HepG2 (cell line): ENCODE measurements around the gene FGD4. TPM values are rescaled to one million over a fixed set of nuclear protein-coding genes. Genes with fewer than 3 reads are reported as not detected.

Source experiments
- ATAC-seq: fragments of 200-7000 bp; cut with Tn5 transposase; 3 replicates; pipeline ENCODE4 v1.9.1; 2020; ENCODE audit warnings: mild to moderate bottlenecking, moderate library complexity
- BruUV-seq: library from RNA; stranded (reverse); fragments of 400-500 nt; replicated peaks from 2 replicates; lab custom pipeline; 2021; lab: Mats Ljungman, UMichigan
- CTCF ChIA-PET: fragments of 300-600 bp; formaldehyde crosslinking; extraction: SDS; loops from one replicate; lab custom pipeline; 2021; ENCODE audit warnings: low total read pairs, inconsistent platforms, low intra/inter-chr PET ratio; lab: Yijun Ruan, JAX
- POLR2A ChIA-PET: fragments of 350-600 bp; sonication (Branson Sonifier 250); formaldehyde crosslinking; loops from one replicate; lab custom pipeline; 2020; ENCODE audit warnings: antibody characterized with exemption, inconsistent platforms; lab: Yijun Ruan, JAX
- DNase-seq: peaks from one replicate; pipeline ENCODE4 v3.0.0-alpha.2; 2015; ENCODE audit warnings: low spot score
- FAIRE-seq: peaks from 3 replicates; lab custom pipeline; 2011; peaks lifted over from hg19 to GRCh38; lab: Jason Lieb, UNC
- H2AFZ ChIP-seq: one replicate; pipeline ENCODE4 v1.6.1; 2011; ENCODE audit warnings: low read length, inconsistent platforms
- H3K27ac ChIP-seq: fragments of 300-600 bp; 3 replicates; pipeline ENCODE4 v1.8.0; 2011; ENCODE audit warnings: mixed run types, mild to moderate bottlenecking, mixed read lengths, low read length, inconsistent platforms; ENCODE audit not compliant: insufficient read depth; ENCODE audit errors: extremely low read length
- H3K27me3 ChIP-seq, 2 experiments: fragments of 200-600 bp in 1 of 2; 2 replicates in 1 of 2; 3 replicates in 1 of 2; pipeline versions ENCODE4 v1.6.0 to v1.8.0; 2011; ENCODE audit warnings: low read length in 2 of 2, mild to moderate bottlenecking in 2 of 2, moderate library complexity in 2 of 2, inconsistent platforms in 1 of 2; ENCODE audit not compliant: insufficient read depth in 2 of 2, control insufficient read depth in 1 of 2
- H3K36me3 ChIP-seq, 2 experiments: fragments of 200-600 bp in 1 of 2; replicated peaks in 1 of 2; 2 replicates in 1 of 2; 3 replicates in 1 of 2; pipeline versions ENCODE4 v1.5.1 to v1.8.0; 2011; ENCODE audit warnings: low read length in 2 of 2, inconsistent platforms in 1 of 2; ENCODE audit not compliant: insufficient read depth in 2 of 2, control insufficient read depth in 1 of 2
- H3K4me1 ChIP-seq: 2 replicates; pipeline ENCODE4 v1.5.1; 2012; ENCODE audit warnings: low read length, inconsistent platforms; ENCODE audit not compliant: insufficient read depth
- H3K4me2 ChIP-seq: 2 replicates; pipeline ENCODE4 v1.6.0; 2011; ENCODE audit warnings: low read depth, low read length, inconsistent platforms
- H3K4me3 ChIP-seq, 3 experiments: fragments of 200-600 bp in 1 of 3; sonication (generic), shearing (Covaris generic) in 1 of 3; replicated peaks in 1 of 3; 2 replicates each; pipeline ENCODE4 v1.5.1; 2011 to 2016; ENCODE audit warnings: low read length in 3 of 3, inconsistent platforms in 2 of 3, low read depth in 2 of 3, mild to moderate bottlenecking in 2 of 3, control low read depth in 1 of 3, mixed read lengths in 1 of 3; ENCODE audit not compliant: insufficient read depth in 1 of 3
- H3K79me2 ChIP-seq: one replicate; pipeline ENCODE4 v1.6.1; 2011; ENCODE audit warnings: low read length, inconsistent platforms; ENCODE audit not compliant: insufficient read depth
- H3K9ac ChIP-seq: 2 replicates; pipeline ENCODE4 v1.6.0; 2011; ENCODE audit warnings: mild to moderate bottlenecking, low read depth, low read length, inconsistent platforms; ENCODE audit not compliant: insufficient read depth
- H3K9me3 ChIP-seq: 2 replicates; pipeline ENCODE4 v1.5.1; 2012; ENCODE audit warnings: mild to moderate bottlenecking, low read length
- H4K20me1 ChIP-seq: 2 replicates; pipeline ENCODE4 v1.6.0; 2011; ENCODE audit warnings: inconsistent platforms, mild to moderate bottlenecking, low read length, moderate library complexity; ENCODE audit not compliant: insufficient read depth
- ATF2 ChIP-seq: sonication (generic); formaldehyde crosslinking; IDR thresholded peaks from 2 replicates; pipeline ENCODE4 v1.4.0; 2020; ENCODE audit warnings: missing genetic modification reagents
- ETV6 ChIP-seq: sonication (generic); formaldehyde crosslinking; conservative IDR thresholded peaks from 2 replicates; pipeline ENCODE4 v1.4.0; 2020; ENCODE audit warnings: missing genetic modification reagents
- FOSL2 ChIP-seq: sonication (generic); formaldehyde crosslinking; IDR thresholded peaks from 2 replicates; pipeline ENCODE4 v1.4.0; 2020; ENCODE audit warnings: missing genetic modification reagents
- GPBP1L1 ChIP-seq: sonication (generic); formaldehyde crosslinking; IDR thresholded peaks from 2 replicates; pipeline ENCODE4 v1.5.0; 2020; ENCODE audit warnings: mild to moderate bottlenecking, missing genetic modification reagents
- IRF9 ChIP-seq: sonication (generic); formaldehyde crosslinking; IDR thresholded peaks from 2 replicates; pipeline ENCODE4 v1.8.0; 2022; ENCODE audit warnings: missing genetic modification reagents, mild to moderate bottlenecking, borderline replicate concordance
- KDM3A ChIP-seq: IDR thresholded peaks from 2 replicates; pipeline ENCODE4 v1.6.1; 2018; ENCODE audit warnings: low read depth, missing compliant biosample characterization
- KMT2B ChIP-seq: IDR thresholded peaks from 2 replicates; pipeline ENCODE4 v1.6.1; 2016; ENCODE audit warnings: missing genetic modification reagents, missing compliant biosample characterization
- MAFG ChIP-seq: sonication (generic); formaldehyde crosslinking; IDR thresholded peaks from 2 replicates; pipeline ENCODE4 v1.5.1; 2020; ENCODE audit warnings: mild to moderate bottlenecking, missing genetic modification reagents
- RAD21 ChIP-seq: fragments of 450-650 bp; formaldehyde crosslinking; IDR thresholded peaks from 2 replicates; pipeline ENCODE4 v1.5.0; 2020; ENCODE audit warnings: mild to moderate bottlenecking
- TBX3 ChIP-seq: fragments of 450-650 bp; IDR thresholded peaks from 2 replicates; pipeline ENCODE4 v1.6.1; 2017; ENCODE audit warnings: antibody characterized with exemption, mild to moderate bottlenecking, inconsistent platforms, borderline replicate concordance
- ZFYVE20 ChIP-seq: sonication (generic); formaldehyde crosslinking; IDR thresholded peaks from 2 replicates; pipeline ENCODE4 v1.8.0; 2023; ENCODE audit warnings: low read depth, mild to moderate bottlenecking, moderate library complexity, missing genetic modification reagents, borderline replicate concordance
- ZNF879 ChIP-seq: sonication (generic); formaldehyde crosslinking; IDR thresholded peaks from 2 replicates; pipeline ENCODE4 v1.8.1; 2023; ENCODE audit warnings: missing genetic modification reagents
- WGBS: methylation state at CpG from one replicate; pipeline ENCODE4 v1.1.6; 2017; ENCODE audit warnings: low lambda C conversion rate; 5-methylcytosine and 5-hydroxymethylcytosine counted together
- in situ Hi-C: cut with HindIII; loops from 2 replicates; pipeline ENCODE4 v1.10.0; 2017; ENCODE audit warnings: low pct_unique_long_range_greater_than_20kb; ENCODE audit not compliant: extremely low pct_ligation_motif_present
- intact Hi-C: fragments of 100-400 bp; cut with micrococcal nuclease; formaldehyde crosslinking; loops from one replicate; pipeline ENCODE4 v1.10.0; 2022; ENCODE audit not compliant: unreplicated experiment
- polyA plus RNA-seq, 8 experiments: library from polyadenylated mRNA; depleted of rRNA in 3 of 8; stranded (reverse) in 7 of 8; unstranded in 1 of 8; fragments of >200 nt; fragmentation: Illumina TruSeq in 4 of 8; extraction: Trizol in 4 of 8; gene quantifications; 2 replicates each; pipeline versions ENCODE4 v1.2.1 to v1.2.3, GENCODE V29; 2011 to 2016; ENCODE audit warnings: low read depth in 4 of 8, missing spikeins in 1 of 8, mixed read lengths in 1 of 8; ENCODE audit not compliant: insufficient read depth in 1 of 8
- total RNA-seq, 5 experiments: library from RNA; depleted of rRNA; stranded (reverse); fragments of >200 nt; fragmentation: Illumina TruSeq; extraction: Trizol; gene quantifications; 2 replicates each; pipeline ENCODE4 v1.2.3, GENCODE V29; 2016; ENCODE audit warnings: low read depth in 1 of 5
- TF ChIP-seq, protein P1 (sequence below): sonication (generic); formaldehyde crosslinking; IDR thresholded peaks from 2 replicates; pipeline ENCODE4 v1.5.0; 2020; ENCODE audit warnings: mild to moderate bottlenecking, missing genetic modification reagents, borderline replicate concordance
- TF ChIP-seq, protein P2 (sequence below): IDR thresholded peaks from 2 replicates; pipeline ENCODE4 v1.6.1; 2016; ENCODE audit warnings: mild to moderate bottlenecking, missing biosample characterization, missing genetic modification reagents

The FGD4 gene
- total and polyA plus RNA-seq, 2 of the 13 experiments (the other 11 are each of a cell fraction or from before 2014, with no cell fraction given) = 4.6 to 6.6 TPM

DNA sequence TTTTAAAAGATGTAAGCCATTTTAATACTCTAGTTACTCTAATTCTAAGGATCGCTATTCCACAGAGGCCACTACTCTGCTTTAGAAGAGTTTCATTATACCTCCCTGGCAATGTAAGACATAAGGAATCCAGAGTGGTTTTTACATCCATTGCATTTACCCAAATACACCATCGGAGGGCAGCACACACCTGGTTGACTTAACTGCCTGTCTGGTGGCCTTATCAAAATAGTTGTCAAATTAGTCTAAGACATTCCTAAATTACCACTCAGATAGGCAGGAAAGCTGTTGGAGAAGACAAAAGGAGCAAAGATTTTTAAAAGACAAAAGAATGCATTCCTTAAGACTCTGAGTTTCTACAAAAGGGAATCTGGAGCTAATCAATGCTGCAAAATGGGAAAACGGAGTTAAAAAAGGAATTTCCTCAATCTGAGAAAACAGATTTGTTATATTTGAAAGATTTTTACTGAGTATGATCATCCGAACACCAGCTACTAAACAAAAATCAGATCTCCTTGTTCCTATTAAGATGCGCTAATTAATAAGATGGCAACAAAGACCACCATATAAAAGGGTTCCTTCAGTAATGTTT is 33.8 kb upstream of the FGD4 start (continued):
- TF ChIP-seq IRF9 = no peak
- no peak for TF ChIP-seq ZNF879 (CRISPR knock-in tag)
- TF ChIP-seq ATF2 = no peak
- TF ChIP-seq RAD21 (CRISPR knock-in tag) = peak; percentile 83
- no peak for TF ChIP-seq KDM3A (CRISPR knock-in tag)

DNA sequence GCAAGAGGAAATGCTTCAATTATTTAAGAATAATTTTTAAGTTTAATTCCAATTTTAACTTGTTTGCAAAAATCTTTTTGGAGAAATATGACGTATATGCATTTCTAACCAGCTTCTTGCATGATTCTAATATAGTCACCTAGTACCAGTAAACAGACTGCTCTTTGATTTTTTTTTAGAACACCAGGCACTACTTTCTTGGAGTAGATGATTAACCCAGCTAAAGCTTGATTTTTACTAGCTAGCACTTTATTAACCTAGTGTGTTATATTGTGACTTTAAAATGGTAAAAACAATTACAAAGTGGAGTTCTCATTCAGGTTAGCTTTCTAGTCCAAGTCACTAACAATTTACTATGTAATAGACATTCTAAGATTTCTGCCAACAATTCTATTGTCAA is 32.6 kb upstream of the FGD4 start:
- ChIA-PET CTCF (no interaction called here), POLR2A (no interaction called here)
- intact Hi-C loops = loop anchor here (5.0 kb wide), 2 partner anchors 91 to 391 kb away; partner anchors contain the start of gene YARS2
- in situ Hi-C loops = loop anchor here (10.0 kb wide), 1 partner anchor 308 kb away; the partner anchor contains the start of gene DNM1L
- Histone ChIP-seq H4K20me1 (no peaks in the 10 kb centered on the region), H2AFZ (no peak overlapping the region), H3K79me2 (no peaks in the 10 kb centered on the region), H3K4me2 (no peak overlapping the region), H3K27me3 (no peaks in the 10 kb centered on the region), H3K36me3 (no peaks in the 10 kb centered on the region), H3K4me1 (peaks cover 15% of the 10 kb centered on the region), H3K9ac (no peak overlapping the region), H3K4me3 (no peak overlapping the region), H3K9me3 (no peaks in the 10 kb centered on the region), H3K27ac (no peak overlapping the region)
- DNase-seq (no peak), FAIRE-seq (no peak), ATAC-seq (no peak)
- WGBS = 32% methylated on average over 1 of the region's 1 CpG
- no TSS peak for BruUV-seq
- TF ChIP-seq, protein P1, sequence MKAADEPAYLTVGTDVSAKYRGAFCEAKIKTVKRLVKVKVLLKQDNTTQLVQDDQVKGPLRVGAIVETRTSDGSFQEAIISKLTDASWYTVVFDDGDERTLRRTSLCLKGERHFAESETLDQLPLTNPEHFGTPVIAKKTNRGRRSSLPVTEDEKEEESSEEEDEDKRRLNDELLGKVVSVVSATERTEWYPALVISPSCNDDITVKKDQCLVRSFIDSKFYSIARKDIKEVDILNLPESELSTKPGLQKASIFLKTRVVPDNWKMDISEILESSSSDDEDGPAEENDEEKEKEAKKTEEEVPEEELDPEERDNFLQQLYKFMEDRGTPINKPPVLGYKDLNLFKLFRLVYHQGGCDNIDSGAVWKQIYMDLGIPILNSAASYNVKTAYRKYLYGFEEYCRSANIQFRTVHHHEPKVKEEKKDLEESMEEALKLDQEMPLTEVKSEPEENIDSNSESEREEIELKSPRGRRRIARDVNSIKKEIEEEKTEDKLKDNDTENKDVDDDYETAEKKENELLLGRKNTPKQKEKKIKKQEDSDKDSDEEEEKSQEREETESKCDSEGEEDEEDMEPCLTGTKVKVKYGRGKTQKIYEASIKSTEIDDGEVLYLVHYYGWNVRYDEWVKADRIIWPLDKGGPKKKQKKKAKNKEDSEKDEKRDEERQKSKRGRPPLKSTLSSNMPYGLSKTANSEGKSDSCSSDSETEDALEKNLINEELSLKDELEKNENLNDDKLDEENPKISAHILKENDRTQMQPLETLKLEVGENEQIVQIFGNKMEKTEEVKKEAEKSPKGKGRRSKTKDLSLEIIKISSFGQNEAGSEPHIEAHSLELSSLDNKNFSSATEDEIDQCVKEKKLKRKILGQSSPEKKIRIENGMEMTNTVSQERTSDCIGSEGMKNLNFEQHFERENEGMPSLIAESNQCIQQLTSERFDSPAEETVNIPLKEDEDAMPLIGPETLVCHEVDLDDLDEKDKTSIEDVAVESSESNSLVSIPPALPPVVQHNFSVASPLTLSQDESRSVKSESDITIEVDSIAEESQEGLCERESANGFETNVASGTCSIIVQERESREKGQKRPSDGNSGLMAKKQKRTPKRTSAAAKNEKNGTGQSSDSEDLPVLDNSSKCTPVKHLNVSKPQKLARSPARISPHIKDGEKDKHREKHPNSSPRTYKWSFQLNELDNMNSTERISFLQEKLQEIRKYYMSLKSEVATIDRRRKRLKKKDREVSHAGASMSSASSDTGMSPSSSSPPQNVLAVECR (CRISPR knock-in tag) = no peak
- TF ChIP-seq ETV6 = no peak
- no peak for TF ChIP-seq ZFYVE20 (CRISPR knock-in tag)
- TF ChIP-seq MAFG (CRISPR knock-in tag) = no peak
- no peak for TF ChIP-seq KMT2B (CRISPR knock-in tag)
- TF ChIP-seq, protein P2, sequence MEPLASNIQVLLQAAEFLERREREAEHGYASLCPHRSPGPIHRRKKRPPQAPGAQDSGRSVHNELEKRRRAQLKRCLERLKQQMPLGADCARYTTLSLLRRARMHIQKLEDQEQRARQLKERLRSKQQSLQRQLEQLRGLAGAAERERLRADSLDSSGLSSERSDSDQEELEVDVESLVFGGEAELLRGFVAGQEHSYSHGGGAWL (CRISPR knock-in tag) = no peak
- no peak for TF ChIP-seq GPBP1L1 (CRISPR knock-in tag)
- TF ChIP-seq FOSL2 (CRISPR knock-in tag) = no peak
- TF ChIP-seq TBX3 = no peak
